Effector memory CD4-positive, alpha-beta T cell (primary cell): ENCODE data around the gene ZBED1.
"Not testable (repeated sequence)": the region's sequence is repeated elsewhere in the genome, so short reads cannot be mapped to it uniquely, and the experiment has no call there.

Source experiments
- DNase-seq, 3 donors: peaks; one replicate each; pipeline ENCODE4 v3.0.0-alpha.2; 2020
- H3K27ac ChIP-seq: 2 replicates; pipeline ENCODE4 v1.7.0; 2013; ENCODE audit warnings: mild to moderate bottlenecking, low read length, moderate library complexity; ENCODE audit not compliant: insufficient read depth, poor library complexity, severe bottlenecking
- H3K27me3 ChIP-seq: replicated peaks from 2 replicates; pipeline ENCODE4 v1.7.0; 2013; ENCODE audit warnings: mild to moderate bottlenecking, low read length; ENCODE audit not compliant: insufficient read depth, control insufficient read depth, poor library complexity, severe bottlenecking
- H3K36me3 ChIP-seq: 2 replicates; pipeline ENCODE4 v1.7.0; 2013; ENCODE audit warnings: mild to moderate bottlenecking, low read length, moderate library complexity; ENCODE audit not compliant: control insufficient read depth, insufficient read depth
- H3K4me1 ChIP-seq: 2 replicates; pipeline ENCODE4 v1.7.0; 2013; ENCODE audit warnings: low read length, mild to moderate bottlenecking; ENCODE audit not compliant: control insufficient read depth, insufficient read depth, poor library complexity, severe bottlenecking
- H3K4me3 ChIP-seq: 2 replicates; pipeline ENCODE4 v1.7.0; 2013; ENCODE audit warnings: low read length, low read depth, mild to moderate bottlenecking; ENCODE audit not compliant: insufficient read depth, poor library complexity, severe bottlenecking
- H3K9me3 ChIP-seq: 2 replicates; pipeline ENCODE4 v1.7.0; 2013; ENCODE audit warnings: mild to moderate bottlenecking, low read length, moderate library complexity; ENCODE audit not compliant: control insufficient read depth

ZBED1 gene

GRCh38 chrX:2486476-2487133 lies 14.2 kb downstream of the ZBED1 start:
- Histone ChIP-seq H3K27ac (no peak overlapping the region), H3K4me3 (no peak overlapping the region), H3K4me1 (no peaks in the 10 kb centered on the region), H3K9me3 (no peaks in the 10 kb centered on the region), H3K36me3 (peaks cover 27% of the 10 kb centered on the region), H3K27me3 (no peaks in the 10 kb centered on the region)
- DNase-seq = no peak

DNA sequence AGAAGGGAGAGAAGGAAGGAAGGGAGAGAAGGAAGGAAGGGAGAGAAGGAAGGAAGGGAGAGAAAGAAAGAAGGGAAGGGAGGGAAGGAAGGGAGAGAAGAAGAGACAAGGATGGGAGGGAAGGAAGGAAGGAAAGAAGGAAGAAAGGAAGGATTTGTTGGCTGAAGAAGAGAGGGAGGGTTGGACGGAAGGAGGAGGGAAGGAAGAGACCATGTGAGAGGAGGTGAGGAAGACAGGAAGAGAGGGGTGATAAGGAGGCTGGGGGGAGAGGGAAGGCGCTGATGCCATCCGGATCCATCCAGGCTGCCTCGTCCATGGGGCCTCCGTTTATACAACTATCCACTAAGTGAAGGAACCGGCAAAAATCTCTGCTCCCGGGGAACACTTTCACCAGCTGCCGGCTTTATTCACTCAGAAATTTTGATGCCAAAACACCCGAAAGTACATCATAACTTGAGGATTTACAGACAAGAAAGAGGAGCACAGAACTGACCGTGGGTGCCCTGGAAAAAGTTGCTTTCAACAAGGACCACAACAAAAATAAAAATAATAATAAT lies 14.9 kb downstream of the ZBED1 start:
- Histone ChIP-seq H3K4me1 (no peaks in the 10 kb centered on the region), H3K36me3 (peaks cover 27% of the 10 kb centered on the region), H3K27me3 (no peaks in the 10 kb centered on the region), H3K4me3 (no peak overlapping the region), H3K27ac (no peak overlapping the region), H3K9me3 (no peaks in the 10 kb centered on the region)
- no peak for DNase-seq

- Histone ChIP-seq H3K36me3 (peaks cover 20% of the 10 kb centered on the region), H3K4me3 (no peak overlapping the region)
Measured at GRCh38 chrX:2484721-2485648, 15.8 kb downstream of the ZBED1 start.

GRCh38 chrX:2484256-2484655 lies 16.5 kb downstream of the ZBED1 start:
- H3K27me3 ChIP-seq = no peaks in the 10 kb centered on the region
- no peaks in the 10 kb centered on the region for H3K4me1 ChIP-seq
- peaks cover 13% of the 10 kb centered on the region for H3K36me3 ChIP-seq
- DNase-seq = no peak
- H3K27ac ChIP-seq = no peak overlapping the region
- H3K4me3 ChIP-seq = no peak overlapping the region
- no peaks in the 10 kb centered on the region for H3K9me3 ChIP-seq

More at GRCh38 chrX:2484721-2485648, 15.8 kb downstream of the ZBED1 start:
- DNase-seq = no peak
- Histone ChIP-seq H3K9me3 (no peaks in the 10 kb centered on the region), H3K27ac (no peak overlapping the region), H3K4me1 (no peaks in the 10 kb centered on the region), H3K27me3 (no peaks in the 10 kb centered on the region)

- no peaks in the 10 kb centered on the region for H3K9me3 ChIP-seq
- H3K27ac ChIP-seq = no peak overlapping the region
- H3K36me3 ChIP-seq = peaks cover 6% of the 10 kb centered on the region
- H3K4me1 ChIP-seq = no peaks in the 10 kb centered on the region
- H3K4me3 ChIP-seq = no peak overlapping the region
- no peaks in the 10 kb centered on the region for H3K27me3 ChIP-seq
- DNase-seq = no peak
Measured at GRCh38 chrX:2483398-2484060, 17.2 kb downstream of the ZBED1 start.

DNA sequence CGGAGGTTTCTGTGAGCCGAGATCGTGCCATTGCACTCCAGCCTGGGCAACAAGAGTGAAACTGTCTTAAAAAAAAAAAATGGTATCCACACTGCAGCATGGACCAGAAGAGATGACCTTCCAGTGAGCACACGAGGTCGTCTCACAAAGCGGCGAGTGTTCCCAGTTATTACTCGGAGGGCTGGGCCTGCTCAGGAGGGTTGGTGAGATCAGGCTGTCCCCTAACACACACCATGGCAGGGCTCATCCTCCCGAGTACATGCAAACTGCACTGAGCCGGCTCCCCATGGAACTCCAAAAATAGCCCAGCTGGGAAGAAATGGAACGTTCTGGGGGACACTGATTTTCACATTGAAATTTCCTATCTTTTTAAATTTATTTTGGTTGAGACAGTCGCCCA lies 19.2 kb downstream of the ZBED1 start:
- not testable (repeated sequence) for H3K4me1 ChIP-seq, H3K36me3 ChIP-seq, DNase-seq, H3K27me3 ChIP-seq, H3K27ac ChIP-seq, H3K4me3 ChIP-seq, H3K9me3 ChIP-seq

GRCh38 chrX:2479982-2480381 lies 20.8 kb downstream of the ZBED1 start:
- DNase-seq, H3K9me3 ChIP-seq, H3K27me3 ChIP-seq, H3K36me3 ChIP-seq, H3K4me3 ChIP-seq, H3K27ac ChIP-seq, H3K4me1 ChIP-seq: not testable (repeated sequence)

DNA sequence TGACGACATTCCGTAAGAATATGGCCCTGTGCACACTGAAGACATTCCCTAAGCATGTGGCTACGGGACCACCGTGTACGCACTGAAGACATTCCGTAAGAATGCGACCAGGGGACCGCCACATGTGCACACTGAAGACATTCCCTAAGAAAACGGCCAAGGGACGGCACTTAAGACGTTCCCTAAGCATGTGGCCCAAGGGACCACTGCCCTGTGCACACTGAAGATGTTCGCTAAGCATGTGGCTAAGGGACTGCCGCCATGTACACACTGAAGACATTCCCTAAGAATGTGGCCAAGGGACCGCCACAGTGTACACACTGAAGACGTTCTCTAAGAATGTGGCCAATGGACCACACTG lies 21.4 kb downstream of the ZBED1 start:
- Histone ChIP-seq H3K27me3 (no peaks in the 10 kb centered on the region), H3K4me1 (no peaks in the 10 kb centered on the region), H3K27ac (no peak overlapping the region), H3K4me3 (no peak overlapping the region), H3K9me3 (no peaks in the 10 kb centered on the region), H3K36me3 (no peaks in the 10 kb centered on the region)
- DNase-seq = no peak

DNA sequence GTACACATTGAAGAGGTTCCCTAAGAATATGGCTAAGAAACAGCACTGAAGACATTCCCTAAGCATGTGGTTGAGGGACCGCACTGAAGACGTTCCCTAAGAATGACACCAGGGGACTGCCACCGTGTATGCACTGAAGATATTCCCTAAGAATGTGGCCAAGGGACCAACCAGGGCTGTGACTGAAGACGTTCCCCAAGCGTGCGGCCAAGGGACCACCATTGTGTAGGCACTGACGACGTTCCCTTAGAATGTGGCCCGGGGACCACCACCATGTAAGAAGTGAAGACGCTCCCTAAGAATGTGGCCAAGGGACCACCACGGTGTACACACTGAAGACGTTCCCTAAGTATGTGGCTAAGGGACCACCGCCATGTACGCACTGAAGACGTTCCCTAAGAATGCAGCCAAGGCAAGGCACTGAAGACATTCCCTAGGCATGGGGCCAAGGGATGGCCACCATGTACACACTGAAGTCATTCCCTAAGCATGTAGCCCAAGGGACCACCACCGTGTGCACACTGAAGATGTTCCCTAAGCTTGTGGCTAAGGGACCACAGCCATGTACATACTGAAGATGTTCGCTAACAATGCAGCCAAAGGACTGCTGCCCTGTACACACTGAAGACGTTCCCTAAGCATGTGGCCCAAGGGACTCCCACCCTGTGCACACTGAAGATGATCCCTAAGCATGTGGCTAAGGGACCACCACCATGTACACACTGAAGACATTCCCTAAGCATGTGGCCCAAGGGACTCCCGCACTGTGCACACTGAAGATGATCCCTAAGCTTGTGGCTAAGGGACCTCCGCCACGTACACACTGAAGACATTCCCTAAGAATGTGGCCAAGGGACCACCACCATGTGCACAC lies 22.0 kb downstream of the ZBED1 start:
- no peaks in the 10 kb centered on the region for H3K9me3 ChIP-seq
- no peaks in the 10 kb centered on the region for H3K27me3 ChIP-seq
- H3K27ac ChIP-seq = no peak overlapping the region
- no peaks in the 10 kb centered on the region for H3K36me3 ChIP-seq
- H3K4me3 ChIP-seq = no peak overlapping the region
- H3K4me1 ChIP-seq = no peaks in the 10 kb centered on the region
- DNase-seq = no peak
